Measurements from ENCODE around the gene DNAJC4. TPM values are rescaled to one million over a fixed set of nuclear protein-coding genes. Genes with fewer than 3 reads are reported as not detected.

Gene DNAJC4
- total RNA-seq, 2 experiments from 2014 or later, result 14.1 to 42.4 TPM

GRCh38 chr11:64241241-64241490 lies 10.8 kb downstream of the DNAJC4 start:
- DNase-seq (ENCODE audit: low spot score), result no peak
- Histone ChIP-seq H3K9me3 (ENCODE audit: low read length) (no peaks in the 10 kb centered on the region), H4K20me1 (ENCODE audit: insufficient read depth, low read length) (no peaks in the 10 kb centered on the region), H3K27ac (ENCODE audit: low read depth, low read length, poor library complexity, severe bottlenecking) (peak overlapping the region; percentile 91), H3K36me3 (ENCODE audit: insufficient read depth, low read length) (peaks cover 47% of the 10 kb centered on the region), H3K4me3 (ENCODE audit: low read depth, low read length, poor library complexity, severe bottlenecking) (peak overlapping the region; percentile 81), H2AFZ (ENCODE audit: low read length) (no peak overlapping the region; the same call in 1 of the 2 replicates), H3K4me1 (ENCODE audit: insufficient read depth, low read length, poor library complexity, severe bottlenecking) (peaks cover 46% of the 10 kb centered on the region), H3K9me2 (ENCODE audit: insufficient read depth, low read length) (no peaks in the 10 kb centered on the region), H3K79me2 (ENCODE audit: insufficient read depth, low read depth, low read length) (peaks cover 26% of the 10 kb centered on the region), H3K4me2 (ENCODE audit: low read length) (peak overlapping the region; percentile 92)
- intact Hi-C loops (cut with micrococcal nuclease; ENCODE audit: unreplicated experiment), result loop anchor here (2.0 kb wide), 3 partner anchors 34 to 64 kb away; partner anchors contain the start of genes ESRRA, FERMT3 and STIP1
- ChIA-PET CTCF (ENCODE audit: unreplicated experiment) (interaction anchor here (0.6 to 0.9 kb wide), 4 partner anchors 36 to 1372 kb away, joined by 3 to 4 read pairs (median 3); no protein-coding TSS in a partner anchor), POLR2A (interaction anchor here (0.7 to 2.5 kb wide), 7 partner anchors 8 to 77 kb away, joined by 3 to 27 read pairs (median 6); partner anchors contain the start of genes FERMT3, NUDT22, PRDX5 and TRMT112)
- BruUV-seq (replicated peaks), result no TSS peak
- TF ChIP-seq EZH2phosphoT487 (IDR thresholded peaks at IDR 0.05; ENCODE audit: borderline replicate concordance, low read depth, low read length), result no peak
- TF ChIP-seq CTCF (conservative IDR thresholded peaks at IDR 0.05; ENCODE audit: low read length), result no peak

GRCh38 chr11:64241491-64242374 lies 11.4 kb downstream of the DNAJC4 start:
- peaks cover 46% of the 10 kb centered on the region for H3K4me1 ChIP-seq (ENCODE audit: insufficient read depth, low read length, poor library complexity, severe bottlenecking)
- TF ChIP-seq EZH2phosphoT487 (IDR thresholded peaks at IDR 0.05; ENCODE audit: borderline replicate concordance, low read depth, low read length) (no peak), CTCF (conservative IDR thresholded peaks at IDR 0.05; ENCODE audit: low read length) (no peak)
- peak overlapping the region; percentile 81 for H3K4me3 ChIP-seq (ENCODE audit: low read depth, low read length, poor library complexity, severe bottlenecking)
- ChIA-PET POLR2A (interaction anchor here (0.6 to 2.5 kb wide), 9 partner anchors 9 to 1445 kb away, joined by 3 to 27 read pairs (median 5); partner anchors contain the start of genes FERMT3, NUDT22, PRDX5 and TRMT112), CTCF (ENCODE audit: unreplicated experiment) (interaction anchor here (0.6 to 0.9 kb wide), 5 partner anchors 36 to 1371 kb away, joined by 3 to 4 read pairs (median 3); no protein-coding TSS in a partner anchor)
- no peaks in the 10 kb centered on the region for H3K9me2 ChIP-seq (ENCODE audit: insufficient read depth, low read length)
- no peaks in the 10 kb centered on the region for H3K9me3 ChIP-seq (ENCODE audit: low read length)
- peak overlapping the region; percentile 98 for H3K4me2 ChIP-seq (ENCODE audit: low read length)
- BruUV-seq (replicated peaks), result no TSS peak
- peaks cover 47% of the 10 kb centered on the region for H3K36me3 ChIP-seq (ENCODE audit: insufficient read depth, low read length)
- DNase-seq (ENCODE audit: low spot score), result peak; percentile 98
- H2AFZ ChIP-seq (ENCODE audit: low read length), result no peak overlapping the region
- intact Hi-C loops (cut with micrococcal nuclease; ENCODE audit: unreplicated experiment), result loop anchor here (2.0 kb wide), 3 partner anchors 35 to 63 kb away; partner anchors contain the start of genes ESRRA, FERMT3 and STIP1
- H4K20me1 ChIP-seq (ENCODE audit: insufficient read depth, low read length), result no peaks in the 10 kb centered on the region
- H3K79me2 ChIP-seq (ENCODE audit: insufficient read depth, low read depth, low read length), result peaks cover 28% of the 10 kb centered on the region
- peak overlapping the region; percentile 91 for H3K27ac ChIP-seq (ENCODE audit: low read depth, low read length, poor library complexity, severe bottlenecking)
